Activated CD8-positive, alpha-beta memory T cell treated with anti-CD3 and anti-CD28 coated beads for 4 hours (primary cell): ENCODE measurements around the gene TYRO3.

Experiments
- DNase-seq, 2 donors: peaks; one replicate each; pipeline ENCODE4 v3.0.0-alpha.2; 2020; ENCODE audit warnings: low read depth in 2 of 2

TYRO3 gene

DNA sequence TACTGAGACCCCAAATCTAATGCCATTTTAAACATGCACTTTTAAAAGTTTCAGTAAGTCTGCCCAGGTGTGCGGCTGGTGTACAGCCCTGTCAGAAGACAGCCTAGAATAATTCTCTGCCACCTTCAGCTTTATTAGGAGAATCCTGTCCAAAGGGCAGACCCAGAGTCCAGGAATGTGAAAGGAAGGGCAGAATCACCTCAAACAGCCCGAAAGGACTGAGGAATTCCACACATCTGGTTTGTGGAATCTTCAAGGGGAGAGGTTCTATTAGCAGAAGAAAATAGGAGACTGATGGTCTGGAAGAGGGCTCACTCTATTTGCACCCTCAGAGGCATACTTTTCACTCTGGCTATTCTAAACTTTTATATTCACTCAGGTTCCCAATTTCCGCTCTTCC, 46.6 kb downstream of the TYRO3 start:
- no peak for DNase-seq

DNA sequence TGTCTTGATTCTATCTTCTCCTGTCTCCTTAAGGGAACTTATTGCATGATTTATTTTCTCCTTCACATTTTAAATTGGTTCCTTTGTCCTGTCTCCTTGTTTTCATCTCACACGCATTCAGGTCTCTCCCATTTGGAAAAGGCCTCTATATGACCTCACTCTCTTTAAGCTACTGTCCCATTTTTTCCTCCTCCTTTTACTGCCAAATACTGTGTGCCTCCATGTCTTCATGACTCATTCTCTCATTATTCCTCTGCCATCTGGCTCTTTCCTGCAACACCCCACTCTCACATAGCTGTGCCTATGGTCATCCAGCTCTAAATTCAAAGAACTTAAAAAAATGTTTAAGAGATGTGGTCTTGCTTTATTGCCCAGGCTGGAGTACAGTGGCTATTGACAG, 48.0 kb downstream of the TYRO3 start:
- DNase-seq = no peak

DNA sequence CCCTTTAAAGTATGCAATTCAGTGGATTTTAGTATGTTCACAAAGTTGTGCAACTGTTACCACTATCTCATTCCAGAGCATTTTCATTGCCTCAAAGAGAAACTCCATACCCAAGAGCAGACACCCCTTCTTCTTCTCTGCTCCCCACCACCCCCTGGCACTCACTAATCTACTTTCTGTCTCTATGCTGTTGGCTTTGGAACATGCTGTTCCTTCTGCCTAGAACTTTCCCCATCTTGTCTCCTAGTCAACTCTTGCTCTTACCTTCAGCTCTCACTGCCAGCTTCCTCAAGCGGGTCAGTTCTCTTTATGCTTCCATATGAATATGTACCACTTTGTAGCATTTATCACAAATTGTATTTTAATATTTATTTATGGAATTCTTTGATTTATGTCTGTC, 50.1 kb downstream of the TYRO3 start:
- DNase-seq = no peak

DNA sequence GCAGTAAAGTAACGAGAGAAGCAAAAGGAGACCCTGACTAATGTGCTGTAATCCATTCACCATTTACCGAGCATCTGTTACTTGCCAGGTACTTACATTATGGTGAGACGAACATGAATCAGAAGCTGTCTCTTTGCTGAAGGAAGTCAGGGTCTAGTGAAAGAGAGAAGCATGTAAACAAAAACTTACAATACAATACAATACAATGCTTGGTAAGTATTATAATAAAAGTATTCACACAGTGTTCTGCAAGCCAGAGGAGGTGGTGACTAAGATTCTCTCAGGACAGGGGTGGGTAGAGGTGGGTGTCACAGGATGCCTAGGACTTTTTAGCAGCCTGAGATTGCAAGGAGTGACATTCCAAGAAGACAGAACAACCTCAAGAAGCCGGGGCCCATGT, 51.0 kb downstream of the TYRO3 start:
- no peak for DNase-seq

DNA sequence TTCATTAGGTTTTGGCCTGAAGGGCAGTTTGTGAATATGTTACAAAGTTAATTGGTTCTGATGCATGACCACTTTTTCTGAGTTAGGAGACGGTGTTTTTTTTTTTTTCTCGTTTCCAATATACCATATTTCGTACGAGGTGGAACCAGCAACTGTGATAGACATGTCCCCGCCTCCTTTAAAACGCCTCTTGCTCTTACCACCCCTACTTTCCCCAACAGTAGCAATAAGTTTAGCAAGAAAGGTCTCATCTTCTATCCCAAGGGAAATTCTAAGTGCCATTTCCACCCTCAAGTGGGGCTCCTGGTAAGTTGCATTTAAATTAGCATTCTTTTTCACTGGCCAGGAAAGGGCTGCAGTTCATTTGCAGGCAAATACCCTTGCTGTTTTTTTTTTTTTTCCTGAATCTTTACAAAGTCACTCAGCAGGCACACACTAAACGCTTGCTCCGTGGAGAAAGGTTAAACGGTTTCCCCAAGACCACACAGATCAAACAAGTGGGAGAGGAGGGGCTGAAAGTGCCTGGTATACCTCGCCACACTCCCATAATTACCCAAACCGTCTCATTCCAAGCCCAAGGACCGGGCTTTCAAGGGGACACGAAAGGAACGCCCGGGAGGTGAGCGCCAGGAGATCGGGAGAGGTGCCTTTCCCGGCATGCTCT, 61.7 kb downstream of the TYRO3 start:
- no peak for DNase-seq

DNA sequence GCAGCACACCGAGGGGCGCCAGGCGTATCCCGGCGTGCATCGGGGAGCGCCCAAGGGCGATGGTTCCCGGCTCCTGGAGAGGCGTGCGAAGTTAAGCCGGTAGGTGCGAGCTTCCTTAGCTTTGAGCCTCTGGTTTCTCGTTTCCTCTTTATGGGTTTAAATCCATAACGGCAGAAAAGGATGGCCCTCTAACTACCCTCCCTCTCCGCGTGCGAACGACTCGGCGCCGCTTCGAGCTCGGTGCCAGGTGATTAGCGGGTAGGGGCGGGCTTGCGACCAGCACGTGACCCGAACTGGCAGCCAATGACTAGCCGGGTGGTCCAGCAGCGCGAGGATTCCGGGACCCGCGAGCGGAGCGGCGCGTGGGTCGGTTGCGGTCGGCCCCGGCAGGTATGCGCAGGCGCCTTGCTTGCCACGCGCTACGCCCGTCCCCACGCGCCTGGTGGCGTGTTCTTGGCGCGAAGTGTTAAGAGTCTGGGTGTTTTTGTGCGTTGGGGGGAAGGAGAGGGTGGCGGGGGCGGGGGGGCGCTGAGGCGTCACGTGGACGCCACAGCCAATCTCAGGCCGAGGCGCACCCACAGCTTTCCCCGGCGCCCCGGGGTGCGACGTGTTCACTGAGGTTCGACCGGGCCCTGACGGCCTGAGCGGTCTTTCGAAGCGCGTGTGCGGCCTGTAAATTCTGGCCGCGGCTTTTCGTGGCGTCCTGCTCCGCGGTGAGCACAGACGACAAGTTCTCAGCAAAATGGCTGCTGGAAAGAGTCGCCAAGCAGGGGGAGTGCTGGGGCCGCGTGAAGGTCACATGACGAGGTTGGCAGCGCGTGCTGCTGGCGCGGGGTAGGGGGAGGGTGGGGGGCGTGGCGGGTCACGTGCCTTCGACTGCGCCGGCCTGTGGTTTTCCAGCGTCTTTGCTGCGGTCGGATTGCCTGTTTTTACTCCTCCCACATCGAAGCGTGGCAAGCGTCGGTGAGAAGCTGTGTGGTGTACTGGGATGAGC, 62.5 kb downstream of the TYRO3 start:
- DNase-seq = peak; percentile 76 to 87

DNA sequence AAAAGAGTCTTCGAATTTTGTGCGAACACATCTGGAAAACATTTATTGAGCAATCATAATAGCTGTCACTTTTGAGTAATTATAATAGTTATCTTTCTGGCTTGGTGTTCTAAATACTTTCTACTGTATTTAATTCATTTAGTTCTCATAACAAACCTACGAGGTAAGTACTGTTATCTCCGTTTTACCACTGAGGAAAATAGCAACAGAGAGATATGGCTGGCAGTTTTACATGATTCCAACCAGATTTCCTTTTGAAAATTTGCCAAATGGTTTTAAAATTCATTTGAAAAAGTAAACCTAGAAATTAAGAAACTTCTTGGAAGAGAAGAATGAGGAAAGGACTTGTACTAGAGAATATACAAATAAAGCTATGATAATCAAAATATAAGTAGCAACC, 63.9 kb downstream of the TYRO3 start:
- no peak for DNase-seq

DNA sequence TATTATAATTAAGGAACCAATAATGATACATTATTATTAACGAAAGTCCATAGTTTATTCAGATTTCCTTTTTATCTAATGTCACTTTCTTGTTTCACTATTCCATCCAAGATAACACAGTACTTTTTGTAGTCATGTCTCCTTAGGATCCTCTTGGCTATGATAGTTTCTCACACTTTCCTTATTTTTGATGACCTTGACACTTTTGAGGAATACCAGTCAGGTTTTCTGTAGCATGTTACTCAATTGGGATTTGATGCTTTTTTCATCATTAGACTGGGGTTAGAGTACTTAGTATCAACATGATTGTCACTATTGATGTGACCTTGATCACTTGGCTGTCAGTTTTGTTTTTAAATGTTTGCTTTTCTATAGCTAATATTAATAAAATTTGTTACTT, 68.2 kb downstream of the TYRO3 start:
- no peak for DNase-seq

DNA sequence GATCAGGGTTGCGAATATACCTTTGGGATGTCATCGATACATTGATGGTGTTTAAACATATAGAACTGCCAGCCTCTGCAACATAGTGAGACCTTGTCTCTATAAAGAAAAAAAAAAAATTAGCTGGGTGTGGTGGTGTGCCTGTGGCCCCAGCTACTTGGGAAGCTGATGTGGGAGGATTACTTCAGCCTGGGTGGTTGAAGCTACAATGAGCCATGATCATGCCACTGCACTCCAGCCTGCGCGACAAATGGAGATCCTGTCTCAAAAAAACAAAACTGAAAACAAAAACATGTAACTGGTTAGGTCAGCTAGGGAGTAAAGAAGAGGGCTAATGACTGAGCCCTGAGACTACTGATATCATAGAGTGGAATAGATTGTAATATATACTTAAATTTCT, 70.5 kb downstream of the TYRO3 start:
- DNase-seq = no peak

DNA sequence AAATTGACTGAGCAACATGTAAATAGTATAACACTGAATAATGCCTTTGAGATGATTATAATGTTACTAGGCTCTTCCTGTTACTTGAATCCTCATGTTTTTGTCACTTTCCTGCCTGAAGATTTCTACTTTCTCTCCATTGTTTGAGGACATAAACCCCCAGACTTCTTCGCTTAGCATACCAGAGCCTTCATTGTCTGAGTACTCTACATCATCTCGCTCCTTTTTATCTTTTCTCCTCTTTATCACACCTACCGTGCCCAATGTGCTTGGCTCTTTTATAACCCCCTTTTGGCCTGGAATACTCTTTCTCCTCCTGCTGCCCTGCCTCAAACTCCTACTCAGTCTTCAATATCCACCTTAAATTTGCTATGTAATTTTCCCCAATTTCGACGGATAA, 70.9 kb downstream of the TYRO3 start:
- DNase-seq = no peak

DNA sequence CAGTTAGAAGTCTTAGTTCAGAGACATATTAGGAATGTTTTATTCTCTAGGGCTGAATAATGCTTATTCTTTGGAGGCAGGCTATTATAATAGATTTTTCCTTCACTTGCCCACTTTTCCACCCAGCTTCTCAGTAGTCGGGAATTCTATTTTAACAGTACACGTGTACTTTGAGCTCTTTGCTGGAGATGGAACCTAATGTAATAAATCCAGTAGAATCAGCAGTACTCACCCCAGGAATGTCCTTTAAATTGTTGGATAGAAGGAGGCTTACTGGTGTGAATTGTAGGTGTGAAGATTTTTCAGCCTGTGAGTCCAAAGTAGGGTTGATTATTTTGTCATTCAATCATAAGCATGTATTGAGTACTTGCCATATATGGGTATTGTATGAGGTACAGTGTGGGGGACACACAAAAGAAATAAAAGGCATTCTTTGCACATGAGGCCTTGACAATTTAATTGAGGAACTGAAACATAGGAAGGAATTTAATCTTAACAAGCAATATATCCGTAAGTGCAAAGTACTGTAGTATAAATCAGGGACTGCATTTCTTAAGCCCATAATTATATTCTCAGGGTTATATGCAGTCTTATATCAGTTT, 71.7 kb downstream of the TYRO3 start:
- no peak for DNase-seq

DNA sequence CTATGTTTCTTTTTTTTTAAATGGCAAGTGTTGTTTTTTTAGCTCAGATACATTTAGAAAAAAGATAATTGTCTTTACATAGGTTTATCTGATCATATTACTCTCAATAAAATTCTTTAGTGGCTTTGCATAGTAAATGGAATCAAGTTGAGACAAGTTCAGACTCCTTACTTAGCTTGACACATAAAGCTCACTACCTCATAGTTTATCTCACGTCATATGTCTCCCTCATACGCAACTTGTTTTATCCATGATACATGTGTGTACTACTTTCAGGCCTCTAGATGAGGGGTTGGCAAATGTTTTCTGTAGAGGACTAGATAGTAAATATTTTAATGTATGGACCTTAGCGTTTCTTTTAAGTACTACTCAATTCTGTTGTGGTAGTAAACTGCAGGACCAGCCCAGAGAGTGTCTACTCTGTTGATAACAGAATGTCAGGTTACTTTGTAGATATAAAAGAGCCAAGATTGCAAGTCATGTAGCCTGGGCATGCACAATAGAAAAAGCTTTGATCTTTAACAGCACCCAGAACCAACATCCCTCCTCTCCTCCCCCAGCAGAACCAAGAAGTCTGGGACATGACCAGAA, 73.0 kb downstream of the TYRO3 start:
- DNase-seq = no peak
